Progenitor cell of endocrine pancreas (in vitro differentiated cells): ENCODE measurements around the gene TPST2. TPM values are rescaled to one million over a fixed set of nuclear protein-coding genes. Genes with fewer than 3 reads are reported as not detected.

ENCODE experiments used
- DNase-seq: peaks from one replicate; pipeline ENCODE4 v3.0.0; 2021; ENCODE audit warnings: low spot score; ENCODE audit not compliant: unreplicated experiment
- H3K27ac Mint-ChIP-seq: 2 replicates; pipeline ENCODE4 v1.8.0; 2021; ENCODE audit warnings: mild to moderate bottlenecking, moderate library complexity, mixed read lengths
- H3K27me3 Mint-ChIP-seq: 2 replicates; pipeline ENCODE4 v1.8.0; 2021; ENCODE audit warnings: mixed read lengths
- H3K36me3 Mint-ChIP-seq: 2 replicates; pipeline ENCODE4 v1.8.0; 2022; ENCODE audit warnings: mixed read lengths; ENCODE audit not compliant: insufficient read depth
- H3K4me1 Mint-ChIP-seq: 2 replicates; pipeline ENCODE4 v1.8.0; 2021; ENCODE audit warnings: low read depth, mixed read lengths
- H3K4me3 Mint-ChIP-seq: 2 replicates; pipeline ENCODE4 v1.8.0; 2021; ENCODE audit warnings: low read depth, mild to moderate bottlenecking, moderate library complexity, mixed read lengths
- H3K9me3 Mint-ChIP-seq: 2 replicates; pipeline ENCODE4 v1.8.0; 2021; ENCODE audit warnings: low read depth, mixed read lengths
- total RNA-seq: library from RNA; stranded (reverse); gene quantifications from 2 replicates; pipeline ENCODE4 v1.2.1, GENCODE V29; 2021
- TF ChIP-seq, protein P1 (sequence below): fragments of 200-600 bp; sonication (generic); IDR thresholded peaks from one replicate; pipeline ENCODE4 v1.5.0; 2021; ENCODE audit warnings: antibody characterized with exemption, mild to moderate bottlenecking; ENCODE audit not compliant: unreplicated experiment

The TPST2 gene
- total RNA-seq, 1 donor from 2014 or later: 19.1 TPM

DNA sequence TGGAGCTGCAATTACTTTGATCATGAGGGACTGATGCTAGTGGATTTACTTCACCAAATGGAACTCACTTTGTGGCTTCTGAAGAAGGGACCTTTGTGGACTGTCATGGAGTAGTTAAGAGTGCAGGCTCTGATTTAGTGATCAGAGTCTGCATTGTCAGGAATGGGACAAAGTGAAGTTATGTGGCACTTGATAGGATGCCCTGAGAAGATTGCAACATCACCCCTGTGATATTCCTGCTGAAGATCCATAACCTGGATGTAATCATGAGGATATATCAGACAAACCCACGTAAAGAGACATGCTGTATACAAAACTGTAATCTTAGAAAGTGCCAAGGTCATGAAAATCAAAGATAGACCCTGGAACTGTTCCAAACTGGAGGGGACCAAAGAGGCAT lies 76.1 kb downstream of the TPST2 start:
- peak overlapping the region; percentile 99 for H3K4me3 Mint-ChIP-seq
- H3K27me3 Mint-ChIP-seq: no peaks in the 10 kb centered on the region
- H3K9me3 Mint-ChIP-seq: no peaks in the 10 kb centered on the region
- TF ChIP-seq, protein P1, sequence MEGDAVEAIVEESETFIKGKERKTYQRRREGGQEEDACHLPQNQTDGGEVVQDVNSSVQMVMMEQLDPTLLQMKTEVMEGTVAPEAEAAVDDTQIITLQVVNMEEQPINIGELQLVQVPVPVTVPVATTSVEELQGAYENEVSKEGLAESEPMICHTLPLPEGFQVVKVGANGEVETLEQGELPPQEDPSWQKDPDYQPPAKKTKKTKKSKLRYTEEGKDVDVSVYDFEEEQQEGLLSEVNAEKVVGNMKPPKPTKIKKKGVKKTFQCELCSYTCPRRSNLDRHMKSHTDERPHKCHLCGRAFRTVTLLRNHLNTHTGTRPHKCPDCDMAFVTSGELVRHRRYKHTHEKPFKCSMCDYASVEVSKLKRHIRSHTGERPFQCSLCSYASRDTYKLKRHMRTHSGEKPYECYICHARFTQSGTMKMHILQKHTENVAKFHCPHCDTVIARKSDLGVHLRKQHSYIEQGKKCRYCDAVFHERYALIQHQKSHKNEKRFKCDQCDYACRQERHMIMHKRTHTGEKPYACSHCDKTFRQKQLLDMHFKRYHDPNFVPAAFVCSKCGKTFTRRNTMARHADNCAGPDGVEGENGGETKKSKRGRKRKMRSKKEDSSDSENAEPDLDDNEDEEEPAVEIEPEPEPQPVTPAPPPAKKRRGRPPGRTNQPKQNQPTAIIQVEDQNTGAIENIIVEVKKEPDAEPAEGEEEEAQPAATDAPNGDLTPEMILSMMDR: no peak
- H3K36me3 Mint-ChIP-seq: peaks cover 9% of the 10 kb centered on the region
- no peak overlapping the region for H3K27ac Mint-ChIP-seq
- DNase-seq: no peak
- peaks cover 31% of the 10 kb centered on the region for H3K4me1 Mint-ChIP-seq

DNA sequence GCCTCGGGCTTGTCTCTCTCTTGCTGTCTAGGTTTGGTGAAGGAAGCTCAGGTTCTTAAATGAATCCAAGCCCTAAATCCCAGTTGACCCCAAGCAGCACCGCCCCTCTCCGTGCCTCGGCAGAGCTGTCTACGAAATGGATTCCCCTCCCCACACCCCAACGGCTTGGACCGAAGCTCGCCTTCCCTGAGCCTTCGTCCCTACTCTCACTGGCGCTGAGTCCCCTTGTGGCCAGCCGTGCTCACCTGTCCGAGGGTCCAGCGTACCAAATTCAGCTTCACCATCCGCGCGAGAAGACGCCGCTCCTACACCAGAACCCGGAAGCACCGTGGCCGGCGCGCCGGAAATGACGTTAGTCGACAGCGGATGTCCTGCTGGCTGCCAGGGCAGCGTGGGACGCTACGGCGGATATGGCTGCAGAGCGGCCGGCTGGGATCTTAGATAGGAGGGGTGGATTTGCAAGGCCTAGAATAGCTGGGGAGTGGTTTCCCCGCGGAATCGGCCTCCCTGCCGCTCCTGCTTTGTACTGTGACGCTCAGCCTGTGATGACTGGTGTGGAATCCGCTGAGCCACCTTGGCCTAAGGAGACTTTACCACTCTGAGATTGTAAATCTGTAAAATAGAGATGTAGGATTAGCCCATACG lies 77.7 kb downstream of the TPST2 start, which contains the start of gene TFIP11:
TFIP11 (minus strand) TSS at position 325 of the 645 bp plus-strand sequence. CDS start 2,201 bp downstream, outside the sequence.
- Mint-ChIP-seq H3K4me1 (peaks cover 31% of the 10 kb centered on the region), H3K36me3 (peaks cover 9% of the 10 kb centered on the region)
- peak; percentile 90 for DNase-seq

GRCh38 chr22:26508148-26508547 lies 81.8 kb downstream of the TPST2 start:
- H3K27ac Mint-ChIP-seq: no peak overlapping the region
- H3K36me3 Mint-ChIP-seq: peaks cover 25% of the 10 kb centered on the region
- H3K9me3 Mint-ChIP-seq: no peaks in the 10 kb centered on the region
- H3K27me3 Mint-ChIP-seq: no peaks in the 10 kb centered on the region
- no peak overlapping the region for H3K4me3 Mint-ChIP-seq
- no peak for DNase-seq
- H3K4me1 Mint-ChIP-seq: peaks cover 21% of the 10 kb centered on the region
- TF ChIP-seq, protein P1: no peak

More for the DNA sequence above, 77.7 kb downstream of the TPST2 start, which contains the start of gene TFIP11:
- TF ChIP-seq, protein P1: peak; percentile 51
- Mint-ChIP-seq H3K27me3 (no peaks in the 10 kb centered on the region), H3K4me3 (peak within 1 kb of the TSS; percentile 99), H3K9me3 (no peaks in the 10 kb centered on the region), H3K27ac (peak within 1 kb of the TSS; percentile 99)

- no peaks in the 10 kb centered on the region for H3K27me3 Mint-ChIP-seq
- no peaks in the 10 kb centered on the region for H3K9me3 Mint-ChIP-seq
- no peak overlapping the region for H3K27ac Mint-ChIP-seq
- no peak for DNase-seq
- no peaks in the 10 kb centered on the region for H3K4me1 Mint-ChIP-seq
- TF ChIP-seq, protein P1: no peak
- H3K36me3 Mint-ChIP-seq: peaks cover 32% of the 10 kb centered on the region
- H3K4me3 Mint-ChIP-seq: no peak overlapping the region
Measured at GRCh38 chr22:26503758-26504157, 86.2 kb downstream of the TPST2 start.

DNA sequence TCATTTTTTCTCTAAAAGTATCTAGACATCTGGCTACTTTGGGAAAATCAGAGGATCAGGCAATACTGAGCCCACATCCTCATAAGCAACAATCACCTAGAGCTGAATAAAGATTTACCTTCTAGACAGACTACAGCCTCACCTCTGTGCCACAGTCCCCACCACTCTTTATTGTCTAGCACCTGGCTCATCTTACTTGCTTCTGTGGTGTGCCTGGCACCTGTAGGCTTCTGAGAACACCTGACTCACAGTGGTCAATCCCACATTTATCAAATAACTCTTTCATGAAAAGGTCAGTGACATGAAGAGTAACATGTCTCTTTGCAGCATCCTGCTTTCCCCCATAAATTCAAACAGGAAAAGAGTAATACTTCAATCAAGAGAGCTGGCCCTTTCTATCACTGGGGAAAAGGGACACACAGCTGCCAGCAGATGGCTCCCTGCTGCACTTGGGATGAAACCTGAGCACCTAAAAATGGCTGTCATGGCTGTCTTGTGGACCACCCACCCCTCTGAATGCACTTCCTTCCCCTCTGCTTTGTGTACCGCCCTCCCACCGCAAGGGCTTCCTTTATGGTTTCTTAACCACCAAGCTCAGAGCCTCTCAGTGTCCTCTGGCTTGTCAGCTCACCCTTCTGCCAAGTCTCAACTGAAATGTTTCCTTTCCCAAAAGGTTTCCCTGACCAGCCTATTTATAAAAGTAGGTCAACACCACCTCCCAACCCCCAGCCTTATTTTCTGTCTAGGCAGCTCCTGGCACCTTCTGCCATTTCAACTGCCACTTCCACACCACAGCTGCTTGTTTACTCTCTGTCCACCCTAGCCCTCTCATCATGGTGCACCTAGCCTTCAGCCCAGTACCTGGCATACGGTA lies 87.0 kb downstream of the TPST2 start:
- peaks cover 35% of the 10 kb centered on the region for H3K36me3 Mint-ChIP-seq
- TF ChIP-seq, protein P1: peak; percentile 49

More for the DNA sequence above, 87.0 kb downstream of the TPST2 start:
- Mint-ChIP-seq H3K4me1 (no peaks in the 10 kb centered on the region), H3K9me3 (no peaks in the 10 kb centered on the region), H3K27ac (no peak overlapping the region), H3K4me3 (no peak overlapping the region), H3K27me3 (no peaks in the 10 kb centered on the region)
- no peak for DNase-seq
